Umbilical cord (tissue), 2 donors: ENCODE data around the gene TERB2. TPM values are rescaled to one million over a fixed set of nuclear protein-coding genes. Genes with fewer than 3 reads are reported as not detected.
"Not testable (repeated sequence)": the region's sequence is repeated elsewhere in the genome, so short reads cannot be mapped to it uniquely, and the experiment has no call there.

Experiments used
- DNase-seq: peaks from one replicate; pipeline ENCODE4 v3.0.0-alpha.2; 2015; ENCODE audit warnings: low spot score
- total RNA-seq: library from RNA; depleted of rRNA; stranded (reverse); fragments of >200 nt; gene quantifications from one replicate; pipeline ENCODE4 v1.2.3, GENCODE V29; 2014; ENCODE audit warnings: low replicate concordance; ENCODE audit not compliant: insufficient read depth

TERB2 gene
- 2.6 TPM for total RNA-seq

DNA sequence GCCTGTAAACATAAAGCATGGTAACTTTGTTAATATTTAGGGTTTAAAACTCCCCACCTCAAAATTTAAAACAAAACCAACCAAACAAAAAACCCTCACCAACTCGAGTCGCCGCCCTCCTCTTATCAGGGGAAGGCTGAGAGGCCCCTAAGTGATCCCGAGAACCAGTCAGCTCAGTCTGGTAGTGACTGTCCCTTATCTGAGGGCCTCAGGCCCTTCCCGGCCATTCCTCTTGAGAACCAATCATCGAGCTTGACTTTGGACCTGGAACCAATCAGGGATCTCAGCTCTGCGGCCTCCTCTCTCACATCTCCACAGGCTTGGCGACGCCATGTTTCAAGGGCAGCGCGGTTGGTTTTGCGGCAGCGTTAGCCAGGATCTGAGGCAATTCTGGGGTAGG, at the start of gene TERB2:
TERB2 (plus strand) TSS at position 300 of the 400 bp plus-strand sequence; CDS start at position 332, 32 bp downstream.
- no peak for DNase-seq

DNA sequence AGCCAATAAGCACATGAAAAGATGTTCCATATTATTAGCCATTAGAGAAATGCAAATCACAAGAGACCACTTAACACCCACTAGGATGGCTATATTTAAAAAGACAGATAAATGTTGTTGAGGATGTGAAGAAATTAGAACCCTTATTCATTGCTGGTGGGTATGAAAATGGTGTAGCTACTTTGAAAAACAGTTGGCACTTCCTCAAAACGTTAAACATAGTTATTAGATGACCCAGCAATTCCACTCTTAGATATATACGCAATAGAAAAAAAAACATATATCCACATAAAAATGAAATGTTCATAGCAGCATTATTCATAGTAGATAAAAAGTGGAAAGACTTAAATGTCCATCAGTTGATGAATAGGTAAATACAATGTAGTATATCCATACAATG, 47.1 kb upstream of the TERB2 start:
- DNase-seq, result no peak

- no peak for DNase-seq
Observed at GRCh38 chr15:44910981-44911625, 45.4 kb upstream of the TERB2 start.

GRCh38 chr15:44912186-44912585, 44.3 kb upstream of the TERB2 start:
- not testable (repeated sequence) for DNase-seq

- peak; percentile 16 for DNase-seq
Observed at GRCh38 chr15:44912974-44913448, 43.5 kb upstream of the TERB2 start.

- no peak for DNase-seq
Observed at GRCh38 chr15:44918136-44918535, 38.4 kb upstream of the TERB2 start.

DNA sequence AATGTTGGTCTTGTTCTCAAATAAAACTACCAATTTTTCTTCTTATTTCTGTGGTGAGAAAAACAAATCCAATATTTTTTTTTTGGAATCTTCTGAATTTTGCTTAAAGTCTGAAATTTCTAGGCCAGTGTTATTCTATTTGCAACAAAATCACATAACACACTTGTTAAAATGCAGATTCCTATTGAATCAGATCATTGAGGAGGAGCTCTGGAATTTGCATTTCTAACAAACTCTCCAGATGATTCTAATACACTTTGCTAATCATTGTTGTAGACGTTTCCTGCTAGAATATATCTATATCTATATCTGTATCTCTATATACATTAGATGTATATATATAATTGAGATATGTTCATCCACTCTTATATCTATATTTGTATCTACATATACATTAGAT, 27.8 kb upstream of the TERB2 start:
- not testable (repeated sequence) for DNase-seq

DNA sequence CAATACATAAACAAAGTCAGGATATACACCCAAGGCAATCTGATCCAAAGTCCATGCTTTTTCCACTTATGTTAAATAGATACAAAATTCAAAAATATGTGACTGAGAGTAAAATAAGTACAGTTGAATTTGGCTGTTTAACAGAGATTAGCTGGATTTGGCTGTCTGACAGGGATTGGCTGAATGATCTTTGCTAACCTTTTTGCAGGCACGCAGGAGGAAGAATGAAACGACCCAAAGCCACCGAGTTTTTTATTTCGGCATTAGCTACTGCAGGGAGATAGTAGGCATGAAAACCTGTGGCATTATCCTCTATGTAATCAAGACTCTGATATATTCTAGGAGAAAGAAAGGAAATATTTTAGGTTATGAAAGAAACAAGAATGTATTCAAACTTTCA, 26.2 kb upstream of the TERB2 start:
- DNase-seq, result not testable (repeated sequence)

- DNase-seq, result not testable (repeated sequence)
Observed at GRCh38 chr15:44958302-44958701, 1.8 kb downstream of the TERB2 start.

- DNase-seq, result no peak
Observed at GRCh38 chr15:44968475-44968874, 12.0 kb downstream of the TERB2 start.

GRCh38 chr15:44971036-44971435, 14.5 kb downstream of the TERB2 start:
- no peak for DNase-seq

GRCh38 chr15:44976183-44976582, 19.7 kb downstream of the TERB2 start:
- DNase-seq, result not testable (repeated sequence)

- not testable (repeated sequence) for DNase-seq
Observed at GRCh38 chr15:44977781-44978180, 21.3 kb downstream of the TERB2 start.

GRCh38 chr15:44979617-44980339, 23.3 kb downstream of the TERB2 start:
- not testable (repeated sequence) for DNase-seq

GRCh38 chr15:44984144-44984543, 27.7 kb downstream of the TERB2 start:
- peak; percentile 13 for DNase-seq

DNA sequence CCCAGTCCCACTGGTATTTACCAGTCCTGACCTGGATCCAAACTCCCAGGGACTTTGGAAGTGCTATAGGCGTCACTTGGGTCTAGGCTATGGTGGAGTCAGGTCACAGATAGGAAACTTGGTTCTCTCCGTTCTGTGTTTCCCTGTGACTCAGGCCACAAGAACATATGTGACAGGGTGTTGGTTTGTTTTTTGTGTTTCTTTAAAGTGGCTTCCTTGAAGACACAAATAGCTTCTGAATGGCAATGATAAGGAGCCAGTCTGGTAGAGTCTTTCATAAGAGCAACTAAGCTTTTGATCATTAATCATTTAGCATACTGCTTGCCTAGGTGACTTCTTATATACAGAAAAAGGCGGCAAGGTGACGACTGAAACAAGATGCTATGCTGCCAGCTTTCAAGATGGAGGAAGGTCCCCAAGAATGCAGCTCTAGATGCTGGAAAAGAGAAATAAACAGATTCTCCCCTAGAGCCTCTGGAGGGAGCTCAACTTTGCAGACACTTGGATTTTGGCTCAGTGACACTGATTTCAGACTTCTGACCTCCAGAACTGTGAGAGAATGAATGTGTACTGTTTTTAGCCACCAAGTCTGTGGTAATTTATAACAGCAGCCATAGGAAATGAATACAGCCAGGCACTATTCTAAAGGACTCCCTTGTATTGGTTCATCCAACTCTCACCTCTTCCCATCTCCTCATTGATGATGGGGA, 30.0 kb downstream of the TERB2 start:
- DNase-seq, result not testable (repeated sequence)

GRCh38 chr15:44987711-44988110, 31.2 kb downstream of the TERB2 start:
- DNase-seq, result not testable (repeated sequence)

DNA sequence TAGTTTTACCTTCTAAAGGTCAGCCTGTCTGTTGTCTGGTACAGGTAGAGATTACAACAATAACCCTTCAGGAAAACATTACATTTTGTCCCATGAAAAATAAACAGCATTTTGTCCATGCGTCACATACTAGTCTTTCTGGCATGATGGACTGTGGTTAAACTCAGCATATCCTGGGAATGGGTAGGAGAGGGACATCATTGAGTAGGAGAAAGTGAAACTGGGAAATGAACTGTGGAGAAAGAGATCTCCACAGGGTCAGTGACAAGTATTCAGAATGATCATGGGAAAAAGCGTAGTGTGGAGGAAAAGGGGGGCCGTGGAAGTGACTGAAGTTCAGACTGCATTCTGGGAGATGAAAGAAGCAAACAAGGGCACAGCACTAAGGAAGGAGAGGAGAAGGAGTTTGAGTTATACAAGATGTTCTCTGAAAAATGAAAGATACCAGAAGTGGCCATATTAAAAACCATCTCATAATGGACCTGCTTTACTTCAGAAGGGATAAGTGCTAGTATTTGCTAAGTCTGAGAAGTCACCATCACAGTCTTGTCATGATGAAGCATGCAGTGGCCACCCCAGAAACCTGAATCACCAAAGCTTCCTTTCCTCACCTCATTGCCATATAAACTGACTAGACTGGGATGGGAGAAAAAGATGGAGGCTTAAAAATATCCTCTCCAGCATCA, 31.8 kb downstream of the TERB2 start:
- DNase-seq, result not testable (repeated sequence)

GRCh38 chr15:44988870-44989219, 32.4 kb downstream of the TERB2 start:
- DNase-seq, result not testable (repeated sequence)

DNA sequence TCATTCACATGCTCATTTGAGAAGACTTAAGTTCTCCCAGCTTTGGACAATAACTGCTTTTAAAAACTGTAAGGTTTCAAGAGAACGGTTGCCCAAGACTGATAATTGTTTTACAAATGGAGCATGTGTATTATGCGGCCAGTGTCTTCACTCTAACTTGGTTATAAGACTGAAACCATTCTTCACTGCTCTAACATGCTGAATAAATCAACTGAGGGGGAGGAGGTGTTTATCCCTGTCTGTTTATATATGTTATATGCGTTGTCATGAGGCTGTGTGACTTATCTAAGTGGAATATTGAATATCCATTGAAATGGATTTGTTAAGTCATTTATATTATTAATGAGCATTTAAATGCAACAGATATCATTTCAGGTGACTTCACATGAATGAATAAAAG, 41.1 kb downstream of the TERB2 start:
- DNase-seq, result not testable (repeated sequence)

GRCh38 chr15:44999105-44999504, 42.6 kb downstream of the TERB2 start:
- no peak for DNase-seq

DNA sequence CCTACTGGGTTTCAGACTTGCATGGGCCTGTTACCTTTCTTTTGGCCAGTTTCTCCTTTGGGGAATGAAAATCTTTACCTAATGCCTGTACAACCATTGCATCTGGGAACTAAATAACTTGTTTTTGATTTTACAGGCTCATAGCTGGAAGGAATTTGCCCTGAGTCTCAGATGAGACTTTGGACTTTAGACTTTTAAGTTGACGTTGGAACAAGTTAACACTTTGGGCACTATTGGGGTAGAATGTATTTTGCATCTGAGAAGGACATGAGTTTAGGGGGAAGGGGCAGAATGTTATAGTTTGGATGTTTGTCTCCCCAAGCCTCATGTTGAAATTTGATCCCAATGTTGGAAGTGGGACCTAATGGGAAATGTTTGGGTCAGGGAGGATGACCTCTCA, 44.7 kb downstream of the TERB2 start:
- not testable (repeated sequence) for DNase-seq
